ENCODE measurements around the gene TRAF3IP1.
"Not testable (repeated sequence)": the region's sequence is repeated elsewhere in the genome, so short reads cannot be mapped to it uniquely, and the experiment has no call there.

Gene TRAF3IP1, protein sequence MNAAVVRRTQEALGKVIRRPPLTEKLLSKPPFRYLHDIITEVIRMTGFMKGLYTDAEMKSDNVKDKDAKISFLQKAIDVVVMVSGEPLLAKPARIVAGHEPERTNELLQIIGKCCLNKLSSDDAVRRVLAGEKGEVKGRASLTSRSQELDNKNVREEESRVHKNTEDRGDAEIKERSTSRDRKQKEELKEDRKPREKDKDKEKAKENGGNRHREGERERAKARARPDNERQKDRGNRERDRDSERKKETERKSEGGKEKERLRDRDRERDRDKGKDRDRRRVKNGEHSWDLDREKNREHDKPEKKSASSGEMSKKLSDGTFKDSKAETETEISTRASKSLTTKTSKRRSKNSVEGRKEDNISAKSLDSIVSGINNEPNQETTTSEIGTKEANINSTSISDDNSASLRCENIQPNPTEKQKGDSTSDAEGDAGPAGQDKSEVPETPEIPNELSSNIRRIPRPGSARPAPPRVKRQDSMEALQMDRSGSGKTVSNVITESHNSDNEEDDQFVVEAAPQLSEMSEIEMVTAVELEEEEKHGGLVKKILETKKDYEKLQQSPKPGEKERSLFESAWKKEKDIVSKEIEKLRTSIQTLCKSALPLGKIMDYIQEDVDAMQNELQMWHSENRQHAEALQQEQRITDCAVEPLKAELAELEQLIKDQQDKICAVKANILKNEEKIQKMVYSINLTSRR

DNA sequence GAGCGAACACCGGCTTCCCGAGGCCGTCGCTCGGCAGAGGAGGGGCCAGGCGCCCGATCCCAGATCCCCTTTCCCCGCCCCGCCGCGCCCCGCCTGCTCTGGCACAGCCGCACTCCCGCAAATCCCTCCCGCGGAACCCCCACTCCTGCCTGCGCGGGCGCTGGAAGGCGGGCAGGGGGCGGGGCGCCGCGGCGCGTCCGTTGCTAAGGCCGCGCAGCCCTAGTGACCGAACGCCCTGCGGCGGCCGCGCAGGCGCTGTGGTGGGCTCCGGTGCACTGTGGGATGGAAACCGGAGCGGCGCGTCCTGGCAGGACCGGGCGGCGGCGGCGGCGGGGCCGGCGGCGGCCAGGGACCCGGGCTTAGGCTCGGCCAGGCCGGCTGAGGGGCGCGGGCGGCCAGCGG, at the start of gene TRAF3IP1:
Gene TRAF3IP1, plus strand, starts transcription at position 273 of the 402 bp plus-strand sequence. CDS start 145 bp downstream, outside the sequence.
- peak; percentile 72 to 86 (median 82) for DNase-seq

DNA sequence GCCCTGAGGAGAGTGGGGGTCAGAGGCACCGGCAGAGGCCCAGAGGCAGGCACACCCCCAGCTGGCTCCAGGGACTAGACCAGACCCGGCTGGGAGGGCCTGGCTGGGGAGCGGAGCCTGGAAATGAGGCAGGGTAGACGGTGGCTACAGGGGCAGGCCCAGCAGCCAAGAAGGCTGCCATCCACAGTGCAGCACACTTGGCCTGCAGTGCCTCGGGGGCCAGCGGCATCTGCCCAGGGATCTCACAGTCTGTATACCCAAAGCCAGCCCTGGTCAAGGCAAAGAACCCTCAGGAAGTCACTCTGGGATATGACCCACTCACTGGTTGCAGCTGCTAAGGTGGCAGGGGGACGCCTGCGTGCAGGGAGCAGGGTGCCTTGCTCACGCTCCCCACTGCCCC, 49.7 kb upstream of the TRAF3IP1 start:
- DNase-seq, result no peak

DNA sequence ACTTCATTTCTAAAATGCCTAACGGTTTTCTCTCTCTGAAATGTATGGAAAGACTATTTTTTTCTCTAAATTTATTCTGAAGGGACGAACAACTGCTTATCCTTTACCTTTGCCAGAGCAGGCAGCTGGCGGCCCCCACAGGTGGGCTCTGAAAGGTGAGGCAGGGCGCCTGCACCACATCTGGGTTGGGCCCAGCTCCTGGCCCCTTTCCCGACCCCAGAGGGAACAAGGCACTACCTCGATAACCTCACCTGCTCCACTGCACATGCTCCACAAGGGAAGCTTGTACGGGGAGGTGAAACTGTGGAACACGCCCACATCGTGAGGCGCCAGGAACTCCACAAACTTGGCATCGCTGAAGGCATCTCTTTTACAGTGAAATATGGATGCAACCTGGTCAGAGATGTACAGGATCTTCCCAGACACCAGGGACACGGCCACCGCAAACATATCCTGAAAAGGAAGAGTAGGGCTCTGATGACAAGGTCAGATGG, 49.2 kb upstream of the TRAF3IP1 start:
- no peak for DNase-seq

DNA sequence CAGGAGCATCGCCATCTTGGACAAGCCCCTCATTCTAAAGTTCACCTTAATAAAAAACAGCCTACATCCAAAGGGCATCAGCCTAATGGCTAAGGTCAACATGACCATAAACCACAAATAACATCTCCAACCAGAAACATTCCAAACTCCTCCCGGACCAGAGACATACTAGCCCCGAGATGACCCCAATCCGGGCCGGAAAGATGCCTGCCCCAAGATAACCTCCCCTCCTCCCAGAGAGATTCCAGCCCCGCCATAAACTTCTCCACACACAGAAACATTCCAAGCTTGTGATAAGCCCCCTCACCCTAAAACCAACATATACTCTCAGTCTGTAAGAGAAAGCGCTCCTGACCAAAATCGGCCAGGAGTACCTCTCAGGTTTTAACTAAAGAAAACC, 48.6 kb upstream of the TRAF3IP1 start:
- DNase-seq, result not testable (repeated sequence)

DNA sequence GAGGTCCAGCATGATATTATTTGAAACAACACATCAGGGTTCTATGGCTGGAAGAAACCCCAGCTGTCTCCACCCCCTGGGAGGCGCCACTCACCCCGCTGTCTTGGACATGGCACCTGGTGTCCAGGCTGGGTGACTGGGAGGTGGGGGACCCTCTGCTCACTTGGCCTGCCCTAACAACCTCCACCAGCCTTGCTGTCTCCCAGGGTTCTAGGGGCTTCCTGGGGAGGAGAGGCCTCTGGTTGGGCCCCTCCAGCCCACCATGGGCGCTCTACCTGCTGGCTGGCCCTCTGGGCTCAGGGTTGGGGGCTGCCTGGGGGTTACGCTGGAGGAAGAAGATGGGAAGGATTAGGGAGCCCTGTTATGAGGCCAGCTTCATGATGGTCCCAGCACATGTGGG, 48.2 kb upstream of the TRAF3IP1 start:
- DNase-seq, result no peak

DNA sequence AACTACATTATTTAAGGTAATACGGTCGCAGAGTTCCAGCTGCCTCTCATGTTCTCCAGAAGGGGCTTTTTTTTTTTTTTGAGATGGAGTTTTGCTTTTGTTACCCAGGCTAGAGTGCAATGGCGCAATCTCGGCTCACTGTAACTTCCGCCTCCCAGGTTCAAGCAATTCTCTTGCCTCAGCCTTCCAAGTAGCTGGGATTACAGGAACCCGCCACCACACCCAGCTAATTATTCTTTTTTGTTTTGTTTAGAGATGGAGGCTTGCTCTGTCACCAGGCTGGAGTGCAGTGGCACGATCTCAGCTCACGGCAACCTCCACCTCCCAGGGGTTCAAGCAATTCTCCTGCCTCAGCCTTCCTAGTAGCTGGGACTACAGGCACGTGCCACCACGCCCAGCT, 46.9 kb upstream of the TRAF3IP1 start:
- DNase-seq, result not testable (repeated sequence)

DNA sequence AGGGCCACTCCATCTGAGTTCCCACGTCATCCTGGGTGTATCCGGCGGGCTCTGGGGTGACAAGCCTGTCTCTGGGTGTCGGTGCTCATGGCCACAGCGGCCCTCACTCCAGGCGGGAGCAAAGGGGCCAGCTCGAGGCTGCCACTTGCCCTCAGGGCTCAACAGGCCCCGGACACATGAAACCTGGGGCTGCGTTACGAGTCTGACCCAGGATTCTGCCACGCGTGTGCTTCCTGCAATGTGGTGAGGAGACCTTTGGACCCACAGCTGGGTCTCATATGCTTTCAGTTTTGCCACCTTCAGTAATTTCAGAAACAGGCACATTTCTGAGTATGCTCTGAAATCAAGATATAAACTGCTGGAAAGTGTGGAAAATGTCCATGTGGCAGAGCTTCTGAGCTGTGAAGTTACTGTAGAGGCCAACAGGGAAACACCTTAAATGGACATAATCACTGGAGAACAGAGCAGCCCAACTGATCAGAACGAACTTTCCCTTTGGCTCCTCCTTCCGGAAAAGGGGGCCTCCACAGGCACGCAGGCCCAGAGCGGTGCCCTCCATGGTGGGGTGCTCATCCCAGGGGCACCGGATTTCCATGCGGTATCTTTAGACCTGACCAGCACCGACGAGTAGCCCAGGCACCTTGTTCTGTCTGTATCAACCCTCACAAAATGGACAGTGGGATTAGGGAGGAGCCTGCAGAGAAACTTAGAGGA, 46.0 kb upstream of the TRAF3IP1 start:
- DNase-seq, result no peak

DNA sequence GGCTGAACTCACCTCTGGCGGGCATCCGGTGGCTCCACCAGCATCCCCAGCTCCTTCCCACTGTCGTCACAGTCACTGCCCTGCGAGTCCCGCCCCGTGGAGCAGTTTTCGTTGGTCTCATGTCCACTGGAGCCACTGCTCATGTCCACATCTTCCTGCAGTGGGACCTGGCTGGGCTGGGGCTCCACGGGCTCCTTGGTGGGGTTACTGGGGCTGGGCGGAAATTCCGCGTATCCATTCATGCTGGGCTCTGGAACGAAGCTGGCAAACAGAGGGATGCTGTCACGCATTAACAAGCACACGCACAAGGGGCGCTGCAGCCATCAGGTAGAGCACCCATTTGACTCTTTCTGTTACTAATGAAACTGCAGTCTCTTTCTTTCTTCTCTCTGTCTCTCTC, 42.6 kb upstream of the TRAF3IP1 start:
- DNase-seq, result no peak

DNA sequence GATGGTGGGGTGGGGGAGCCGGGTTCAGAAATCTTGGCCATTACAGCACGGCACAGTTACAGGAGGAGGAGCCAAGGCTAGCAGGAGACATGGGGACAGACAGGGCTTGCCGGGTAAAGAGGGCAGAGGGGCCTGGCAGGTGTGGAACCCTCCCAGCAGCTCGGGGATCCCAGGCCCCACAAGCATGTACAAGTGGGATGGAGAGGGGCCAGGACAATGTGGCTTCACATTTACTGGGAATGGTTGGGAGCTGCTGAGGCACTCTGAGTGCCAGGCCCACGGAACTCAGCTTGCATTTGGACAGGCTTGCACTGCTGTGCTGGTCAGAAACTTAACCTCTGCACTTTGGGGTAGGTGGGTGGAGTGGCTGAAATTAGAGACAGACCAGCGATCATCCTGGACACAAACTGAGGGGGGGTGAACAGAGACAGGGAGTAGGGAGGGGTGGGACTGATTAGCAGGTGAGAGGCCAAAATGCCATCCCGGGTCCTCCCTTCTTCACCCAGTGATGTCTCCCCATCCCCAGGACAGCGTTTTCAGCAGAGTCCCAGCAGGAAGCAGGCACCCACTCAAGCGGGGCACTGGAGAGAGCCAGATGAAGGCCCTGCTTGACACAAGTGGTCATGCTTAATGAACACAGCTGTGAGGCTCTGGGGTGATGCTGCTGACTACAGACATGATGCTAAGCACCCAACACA, 41.5 kb upstream of the TRAF3IP1 start:
- no peak for DNase-seq

DNA sequence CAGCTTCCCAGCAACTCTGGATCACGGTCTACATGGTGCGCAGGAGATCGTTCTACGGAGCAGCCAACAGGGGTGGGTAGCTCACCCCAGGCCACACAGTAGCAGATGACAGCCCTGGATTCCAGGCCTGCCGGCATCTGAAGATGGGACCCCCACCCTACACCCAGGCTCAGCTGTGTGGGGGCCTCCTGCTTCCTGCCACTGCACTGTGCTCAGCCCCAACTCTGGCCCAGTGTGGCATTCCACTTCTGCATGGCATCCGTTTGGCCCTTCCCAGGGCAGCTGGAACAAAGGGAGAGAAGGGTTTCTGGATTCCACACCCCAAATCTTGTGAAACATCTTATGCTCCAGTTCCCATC, 41.0 kb upstream of the TRAF3IP1 start:
- DNase-seq, result no peak

DNA sequence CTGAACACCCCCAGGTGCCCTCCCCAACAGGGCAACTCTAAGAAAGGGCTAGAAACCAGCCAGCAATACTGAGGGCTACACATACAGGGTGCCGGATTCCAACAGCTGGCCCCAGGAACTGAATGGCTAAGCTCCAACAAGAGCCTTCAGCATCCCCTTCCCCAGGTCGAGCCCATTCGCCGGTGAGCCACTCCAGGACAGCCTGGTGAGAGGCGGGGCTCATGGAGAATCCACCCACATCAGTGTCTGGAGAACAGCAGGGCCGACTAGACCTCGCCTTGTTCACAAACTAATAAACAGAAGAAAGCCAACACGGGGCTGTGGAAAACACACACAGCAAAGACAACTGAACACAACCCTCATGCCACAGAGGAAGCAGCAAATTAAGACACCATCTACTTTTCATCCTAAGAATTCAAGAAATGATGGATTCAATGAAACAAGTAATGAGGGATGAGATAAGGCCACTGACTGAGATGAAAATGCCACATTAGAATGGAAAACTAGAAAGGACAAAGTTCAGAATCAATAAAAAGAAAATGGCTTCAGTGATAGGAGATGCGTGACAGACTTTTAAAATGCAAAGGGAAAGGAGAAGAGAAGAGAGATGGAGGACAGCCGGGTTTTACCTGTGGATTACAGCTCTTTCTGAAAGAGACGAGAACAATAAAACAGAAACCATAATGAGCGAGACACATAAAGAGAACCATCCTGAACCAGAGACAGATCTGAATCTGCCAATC, 40.1 kb upstream of the TRAF3IP1 start:
- DNase-seq, result no peak

DNA sequence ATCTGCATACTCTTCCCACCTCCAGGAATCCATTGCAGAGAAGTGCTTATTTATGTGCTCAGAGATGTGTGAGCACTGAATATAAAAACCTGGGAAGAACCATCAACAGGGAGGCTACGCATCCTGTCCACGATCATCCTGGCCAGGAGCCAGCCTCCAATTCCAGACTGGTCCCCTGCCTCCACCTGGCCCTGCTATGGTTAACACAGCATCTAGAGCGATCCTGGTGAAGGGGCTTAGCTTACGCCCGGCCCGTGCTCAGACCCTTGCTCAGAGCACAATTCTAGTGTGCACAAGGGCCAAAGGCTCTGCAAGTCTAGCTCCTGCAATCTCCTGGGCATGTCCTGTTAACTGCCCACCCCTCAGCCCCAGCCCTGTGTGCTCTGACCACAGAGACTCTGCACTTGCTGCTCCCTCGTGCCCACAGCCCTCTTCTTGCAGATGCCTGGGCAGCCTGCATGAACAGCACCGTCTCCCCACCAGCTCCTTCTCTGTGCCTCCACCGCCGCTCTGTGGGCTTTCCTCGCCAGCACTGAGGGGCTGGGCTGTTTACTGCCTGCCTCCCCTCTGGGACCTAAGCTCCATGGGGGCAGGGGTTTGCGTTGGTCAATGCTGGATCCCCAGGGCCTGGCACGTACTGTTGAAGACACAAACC, 38.4 kb upstream of the TRAF3IP1 start:
- DNase-seq, result no peak

DNA sequence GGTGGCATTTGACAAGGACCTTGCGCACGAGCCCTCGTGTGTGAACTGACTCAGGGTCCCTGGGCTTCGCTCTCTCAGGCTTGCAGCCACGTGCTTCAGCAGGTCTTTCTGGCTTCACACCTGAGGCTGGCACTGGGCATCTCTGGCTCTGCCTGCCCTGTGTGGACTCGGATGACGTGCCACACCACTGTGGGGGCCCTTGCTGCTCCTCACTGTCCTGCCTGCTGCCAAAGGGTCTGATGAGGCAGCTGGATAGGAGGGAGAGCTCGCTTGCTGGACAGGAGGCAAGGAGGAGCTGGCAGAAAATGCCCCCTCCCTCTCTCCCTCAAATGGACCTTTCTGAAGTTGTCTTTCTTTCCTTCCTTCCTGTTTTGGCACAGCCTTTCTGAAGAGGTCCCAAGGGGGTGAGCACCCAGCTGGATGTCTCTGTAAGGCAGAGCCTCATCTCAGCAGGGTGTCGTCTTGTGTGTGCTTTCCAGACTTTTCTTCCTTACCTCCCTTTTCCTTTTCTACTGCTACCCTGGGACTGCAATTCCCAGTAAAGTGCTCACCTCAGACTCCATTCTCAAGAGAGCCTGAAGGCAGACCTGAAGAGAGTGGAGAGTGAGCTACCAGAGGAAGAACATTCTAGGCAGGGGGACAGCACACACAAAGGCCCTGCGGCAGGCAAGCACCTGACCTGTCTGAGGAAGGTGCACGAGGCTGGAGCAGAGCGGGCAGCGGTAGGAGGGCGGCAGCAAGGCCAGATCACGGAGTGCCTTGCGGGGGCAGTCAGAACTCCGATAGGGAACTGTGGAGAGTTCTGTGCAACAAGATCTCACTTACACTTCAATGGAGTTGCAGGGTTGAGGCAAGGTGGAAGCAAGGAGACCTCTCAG, 37.2 kb upstream of the TRAF3IP1 start:
- no peak for DNase-seq

DNA sequence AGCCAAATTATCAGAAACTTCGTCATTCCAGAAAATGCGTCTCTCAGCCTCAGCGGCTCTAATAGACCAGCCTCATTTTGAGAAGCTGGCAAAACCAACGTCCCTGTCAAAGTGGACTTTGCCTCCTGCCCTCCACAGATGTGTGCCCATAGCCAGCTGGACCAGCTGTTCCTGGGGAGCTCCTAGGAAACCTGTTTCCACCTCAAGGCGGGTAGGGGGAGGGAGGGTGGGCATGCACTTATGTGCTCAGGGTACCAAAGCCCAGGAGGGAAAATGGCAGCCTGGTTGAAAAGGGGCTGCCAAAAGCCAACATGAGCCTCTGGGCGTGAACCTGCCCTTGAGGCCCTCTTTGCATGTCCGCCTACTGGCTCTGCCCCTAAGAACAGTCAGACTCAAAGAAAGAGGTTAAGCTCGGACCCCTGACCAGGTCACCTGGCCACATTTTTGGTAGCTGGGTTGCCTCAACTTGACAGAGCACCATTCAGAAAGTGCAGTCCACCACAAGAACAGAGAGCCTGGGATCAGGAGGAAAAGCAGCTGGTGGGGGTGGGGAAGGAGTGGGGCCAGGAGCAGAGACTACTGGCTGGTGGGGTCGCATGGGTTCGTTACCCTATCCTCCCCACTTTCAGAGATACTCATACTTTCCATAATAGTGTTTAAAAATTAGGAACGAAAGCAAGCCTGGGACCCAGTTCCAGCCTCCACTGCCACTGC, 35.4 kb upstream of the TRAF3IP1 start:
- no peak for DNase-seq

DNA sequence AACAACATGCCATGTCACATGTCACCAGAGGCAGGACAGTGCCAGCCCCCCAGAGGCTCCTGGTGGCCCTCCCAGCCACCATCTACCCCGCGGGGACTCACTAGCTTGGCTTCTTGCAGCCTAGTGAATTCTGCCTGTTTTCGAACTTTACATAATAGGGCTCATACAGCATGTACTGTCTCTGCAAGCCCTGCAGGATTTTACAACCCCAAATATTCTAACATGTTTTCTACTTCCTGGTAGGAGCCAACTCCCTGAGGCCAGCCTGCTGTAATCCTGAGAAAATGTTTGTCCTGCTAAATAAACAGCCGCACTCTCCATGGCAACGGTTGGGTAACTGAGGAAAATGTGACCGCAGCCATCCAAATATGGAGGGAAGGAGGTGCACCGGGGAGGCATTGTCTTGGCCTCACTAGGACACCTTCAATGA, 34.6 kb upstream of the TRAF3IP1 start:
- no peak for DNase-seq

DNA sequence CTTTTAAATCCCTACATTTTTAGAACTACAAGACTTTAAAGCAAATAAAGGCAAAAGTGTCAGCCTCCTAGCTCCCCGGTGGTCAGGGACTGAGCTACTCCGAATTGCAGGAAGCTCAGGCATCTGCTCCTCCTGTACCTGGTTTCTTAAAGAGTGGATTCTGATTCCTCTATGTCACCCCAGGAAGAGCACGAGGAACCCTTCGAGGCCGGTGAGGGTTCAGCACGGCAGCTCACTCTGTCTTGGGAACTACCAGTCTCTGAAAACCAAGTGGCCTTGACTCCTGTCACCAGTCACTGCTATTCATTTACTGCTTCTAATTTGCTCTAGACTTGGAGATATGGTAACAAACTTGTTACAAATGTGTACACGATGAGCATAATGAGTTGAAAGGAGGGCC, 34.2 kb upstream of the TRAF3IP1 start:
- DNase-seq, result no peak

DNA sequence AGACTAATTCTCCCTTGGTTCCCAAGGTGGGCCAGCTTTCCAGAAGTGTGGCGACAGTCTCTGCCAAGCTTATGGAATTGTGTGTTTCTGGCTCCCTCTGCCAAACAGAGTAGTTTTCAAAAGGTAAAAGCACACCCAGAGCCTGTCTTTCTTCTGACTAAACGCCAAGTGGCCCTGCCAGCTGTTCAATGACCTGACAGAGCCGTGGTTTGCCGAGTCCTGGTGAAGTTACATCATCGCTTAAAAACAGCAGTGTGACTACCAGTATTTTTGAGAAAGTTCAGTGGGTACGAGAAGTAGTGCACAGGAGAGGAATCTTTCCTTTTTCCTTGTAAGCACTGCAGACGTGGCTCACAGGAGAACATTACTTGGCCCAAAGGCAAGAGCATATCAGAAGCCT, 33.8 kb upstream of the TRAF3IP1 start:
- peak in 1 of 6 experiments; percentile 2 for DNase-seq

DNA sequence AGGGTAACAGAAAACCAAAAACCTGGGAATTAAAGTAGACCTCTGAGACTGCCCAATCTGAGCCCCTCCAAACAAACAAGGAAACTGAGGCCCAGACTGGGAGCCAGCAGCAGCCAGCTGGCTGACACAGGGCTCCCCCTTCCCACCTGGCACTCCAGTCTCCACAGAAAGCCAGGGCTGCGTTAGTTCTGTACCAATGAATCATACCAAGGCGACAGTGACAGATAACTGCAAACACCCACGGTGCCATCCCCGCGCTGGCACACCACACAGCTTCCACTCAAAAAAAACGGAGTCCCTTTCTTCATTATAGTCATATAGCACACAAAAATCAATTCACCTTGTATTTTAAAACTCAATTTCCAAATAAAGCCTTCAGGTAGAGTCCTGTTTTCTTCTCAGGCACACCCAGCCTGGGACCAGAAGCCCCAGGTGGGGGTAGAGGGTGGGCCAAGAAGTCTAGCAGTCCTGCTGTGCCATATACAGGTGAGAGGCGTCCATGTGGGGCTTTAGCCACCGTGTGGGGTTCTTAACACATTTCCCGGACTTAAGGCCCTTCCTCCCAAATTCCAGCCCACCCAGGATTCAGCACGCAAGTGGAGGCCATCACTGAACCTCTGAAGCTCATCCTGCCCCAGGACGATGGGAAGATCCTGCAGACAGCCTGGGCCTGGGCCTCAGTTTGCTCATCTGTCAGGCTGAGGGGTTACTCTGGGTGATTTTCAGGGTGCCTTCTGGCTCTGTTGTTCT, 33.2 kb upstream of the TRAF3IP1 start:
- DNase-seq, result peak in 1 of 6 experiments; percentile 37

All from stimulated activated naive CD4-positive, alpha-beta T cell (primary cell).